ENCODE measurements around the gene MEIS2.

The MEIS2 gene

DNA sequence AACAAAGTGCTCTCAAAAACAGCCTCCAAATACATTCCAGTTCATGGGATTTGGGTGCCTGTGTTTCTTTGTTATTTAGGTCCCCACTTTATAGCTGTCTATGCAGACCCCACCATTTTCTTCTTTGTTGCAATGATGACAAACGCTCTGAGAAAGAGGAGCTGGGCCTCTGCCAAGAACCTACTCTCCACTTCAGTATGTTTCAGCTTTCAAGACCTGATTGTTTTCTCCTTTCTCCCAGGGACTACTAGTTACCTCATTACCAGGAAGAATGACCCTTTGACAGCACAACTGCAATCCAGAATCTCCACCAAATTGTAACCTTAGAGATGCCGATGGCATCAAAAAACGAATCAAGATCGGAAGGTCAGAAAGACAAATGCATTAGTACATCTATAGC lies 236.8 kb downstream of the MEIS2 start:
- DNase-seq, result no peak

DNA sequence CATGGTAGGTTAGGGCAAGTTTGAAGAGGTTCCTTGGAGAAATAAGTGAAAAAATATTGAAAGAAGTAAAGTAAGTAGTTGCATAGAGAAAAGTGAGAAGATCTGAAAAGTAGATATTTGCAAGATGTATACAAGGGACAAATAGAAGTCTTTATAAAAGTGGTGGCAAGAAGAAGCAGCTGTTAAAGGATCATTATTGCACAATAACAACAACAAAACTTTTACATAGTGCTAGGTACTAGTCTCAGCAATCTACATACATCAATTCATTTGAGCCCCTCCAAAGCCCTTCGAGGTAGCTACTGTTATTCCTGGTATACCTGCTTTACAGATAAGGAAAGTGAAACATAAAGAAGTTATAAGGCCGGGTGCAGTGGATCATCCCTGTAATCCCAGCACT lies 239.6 kb downstream of the MEIS2 start:
- no peak for DNase-seq

DNA sequence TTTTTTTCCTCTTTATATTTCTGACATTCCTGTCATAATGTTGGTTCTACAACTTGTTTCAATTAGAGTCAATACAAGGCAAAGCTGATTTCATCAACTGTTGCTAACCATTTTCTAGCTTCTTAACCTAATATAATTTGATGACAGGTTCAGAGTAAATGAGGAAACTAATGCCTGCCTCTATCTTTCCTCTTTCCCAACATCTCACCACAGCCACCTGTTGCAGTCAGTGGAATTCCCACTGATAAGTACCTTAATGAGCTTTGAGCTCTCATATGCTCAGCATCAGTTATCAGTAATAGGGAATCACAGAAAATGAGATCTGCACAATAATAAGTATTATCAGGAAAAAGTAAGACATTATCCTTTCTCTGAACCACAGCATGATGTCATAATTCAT lies 241.9 kb downstream of the MEIS2 start:
- no peak for DNase-seq

DNA sequence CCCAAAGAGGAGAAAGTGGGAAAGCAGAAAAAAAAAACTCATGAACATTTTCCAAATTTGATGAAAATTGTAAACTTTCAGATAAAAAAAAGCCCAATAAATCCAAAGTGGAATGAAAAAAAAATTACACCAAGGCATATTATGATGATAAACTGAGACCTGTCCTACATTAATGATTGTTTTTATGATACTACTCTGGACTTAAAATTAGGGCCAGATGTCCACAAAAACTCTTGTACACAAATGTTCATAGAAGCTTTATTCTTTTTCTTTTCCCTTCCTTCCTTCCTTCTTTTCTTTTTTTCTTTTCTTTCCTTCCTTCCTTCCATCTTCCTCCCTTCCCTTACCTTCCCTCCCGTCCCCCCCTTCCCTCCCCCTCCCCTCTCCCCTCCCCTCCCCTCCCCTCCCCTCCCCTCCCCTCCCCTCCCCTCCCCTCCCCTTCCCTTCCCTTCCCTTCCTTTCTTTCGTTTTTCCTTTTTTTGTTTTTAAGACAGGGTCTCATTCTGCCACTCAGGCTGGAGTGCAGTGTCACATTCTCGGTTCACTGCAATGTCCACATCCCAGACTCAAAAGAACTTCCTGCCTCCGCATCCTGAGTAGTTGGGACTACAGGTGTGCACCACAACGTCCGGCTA lies 243.9 kb downstream of the MEIS2 start:
- DNase-seq, result no peak

DNA sequence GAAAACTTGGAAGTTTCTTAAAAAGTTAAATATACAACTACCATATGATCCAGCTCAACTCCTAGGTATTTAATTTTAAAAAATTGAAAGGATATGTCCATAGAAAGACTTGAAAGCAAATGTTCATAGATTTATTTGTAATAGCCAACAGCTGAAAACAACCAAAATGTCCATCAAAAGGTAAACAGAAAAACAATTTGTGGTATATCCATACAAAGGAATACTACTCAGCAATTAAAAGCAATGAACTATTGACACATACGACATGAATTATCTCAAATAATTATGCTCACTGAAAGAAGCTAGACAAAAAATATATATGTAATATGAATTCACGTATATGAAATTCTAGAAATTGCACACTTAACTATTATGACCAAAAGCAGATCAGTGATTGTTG lies 249.5 kb downstream of the MEIS2 start:
- DNase-seq, result no peak

DNA sequence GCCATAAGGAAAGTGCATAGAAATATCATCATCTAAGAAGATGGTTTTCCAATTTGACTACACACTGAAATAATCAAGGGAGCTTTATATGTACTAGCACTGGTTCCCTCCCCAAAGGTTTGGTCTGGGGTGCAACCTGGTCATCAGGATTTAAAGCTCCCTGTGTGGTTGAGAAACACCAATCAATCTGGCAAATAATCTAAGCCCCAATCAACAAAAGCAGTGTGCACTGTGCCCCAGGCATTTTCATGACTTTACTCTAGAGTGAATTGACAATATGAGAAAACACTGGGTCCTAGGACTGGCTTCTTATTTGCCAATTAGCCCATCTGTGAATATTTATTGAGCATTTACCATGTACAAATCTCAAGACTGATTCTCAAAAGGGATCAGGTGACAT lies 255.1 kb downstream of the MEIS2 start:
- DNase-seq, result no peak

DNA sequence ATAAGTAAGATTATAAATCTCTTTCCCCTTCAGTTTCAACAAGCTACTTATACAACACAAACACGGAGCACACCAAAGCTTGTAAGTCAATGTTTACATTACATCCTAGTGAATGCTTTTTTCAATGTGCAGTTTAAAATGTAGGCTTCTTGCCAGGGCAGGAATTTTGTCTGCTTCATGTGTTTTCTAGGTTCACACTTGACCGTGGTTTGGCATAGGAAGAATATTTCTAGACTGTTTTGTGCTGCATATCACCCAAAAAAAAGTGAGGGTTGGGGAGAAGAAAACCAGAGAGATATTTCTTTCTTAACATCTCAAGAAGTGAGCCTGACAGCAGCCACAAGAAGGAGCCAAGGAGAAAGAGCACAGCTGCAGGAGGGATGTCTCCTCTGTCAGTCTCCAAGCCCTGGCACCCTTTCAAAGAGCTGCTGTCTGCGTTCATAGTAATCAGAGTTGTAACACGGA lies 255.8 kb downstream of the MEIS2 start:
- DNase-seq, result no peak

DNA sequence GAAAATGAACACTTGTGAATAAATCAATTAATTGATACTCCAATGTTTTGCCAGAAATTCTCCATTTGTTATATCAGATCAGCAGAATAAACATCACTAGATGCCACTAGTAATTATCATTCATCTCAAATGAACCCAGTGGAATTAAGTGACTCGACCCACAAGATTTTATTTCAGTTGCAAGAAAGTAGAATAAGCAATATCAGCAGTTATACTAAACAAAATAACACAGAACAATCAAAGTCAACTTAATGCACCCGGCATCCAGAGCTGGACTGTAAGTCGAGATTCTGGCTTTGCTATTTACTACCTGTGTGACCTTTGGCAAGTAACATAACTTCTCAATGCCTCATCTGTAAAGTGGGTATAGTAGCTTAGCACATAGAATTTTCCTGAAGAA lies 256.5 kb downstream of the MEIS2 start:
- DNase-seq, result no peak

DNA sequence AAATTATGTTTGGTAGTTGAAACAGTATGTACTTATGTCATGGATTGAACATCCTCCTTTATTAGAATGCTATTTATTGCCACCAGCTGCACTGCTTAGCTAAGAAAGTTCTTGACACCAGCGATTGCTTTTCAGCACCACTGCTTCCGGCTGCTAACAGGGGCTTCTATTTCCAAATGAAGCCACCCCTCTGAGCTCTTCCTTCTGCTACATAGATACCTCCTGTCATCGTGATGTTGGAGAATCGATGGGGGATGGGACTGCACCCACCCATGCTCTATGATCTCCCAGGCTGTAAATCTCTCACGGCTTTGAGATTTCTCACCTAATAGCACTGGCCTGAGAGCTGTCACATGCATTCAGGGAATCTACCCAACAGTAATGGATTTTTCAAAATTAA lies 259.2 kb downstream of the MEIS2 start:
- no peak for DNase-seq

All from stimulated activated CD4-positive, alpha-beta T cell treated with anti-CD3 and anti-CD28 coated beads, Interleukin-1b, Interleukin-23, amount 100 ng/mL, for 48 hours (primary cell).